SH-SY5Y (cell line): ENCODE data around the gene NXPH4.

ENCODE experiments used
- GATA2 ChIP-seq: IDR thresholded peaks from 2 replicates; pipeline ENCODE4 v1.6.1; 2011; ENCODE audit warnings: mild to moderate bottlenecking, low read depth, low read length
- GATA3 ChIP-seq: IDR thresholded peaks from 2 replicates; pipeline ENCODE4 v1.6.1; 2011; ENCODE audit warnings: low read depth, mild to moderate bottlenecking, low read length, moderate library complexity

Gene NXPH4

GRCh38 chr12:57234571-57235016, 18.0 kb downstream of the NXPH4 start:
- TF ChIP-seq GATA3 (no peak), GATA2 (no peak)

GRCh38 chr12:57235017-57235727, 18.6 kb downstream of the NXPH4 start:
- no peak for TF ChIP-seq GATA2
- TF ChIP-seq GATA3 = no peak

GRCh38 chr12:57235728-57236131, 19.1 kb downstream of the NXPH4 start:
- TF ChIP-seq GATA3 (no peak), GATA2 (no peak)

- TF ChIP-seq GATA3 = no peak
- no peak for TF ChIP-seq GATA2
Observed at GRCh38 chr12:57236201-57236924, 19.8 kb downstream of the NXPH4 start.

GRCh38 chr12:57236925-57237595, 20.5 kb downstream of the NXPH4 start:
- TF ChIP-seq GATA3 = no peak
- no peak for TF ChIP-seq GATA2

GRCh38 chr12:57237596-57237931, 21.0 kb downstream of the NXPH4 start:
- TF ChIP-seq GATA3 (no peak), GATA2 (no peak)

- no peak for TF ChIP-seq GATA2
- TF ChIP-seq GATA3 = no peak
Observed at GRCh38 chr12:57237932-57238853, 21.6 kb downstream of the NXPH4 start.

- no peak for TF ChIP-seq GATA3
- TF ChIP-seq GATA2 = no peak
Observed at GRCh38 chr12:57238854-57239554, 22.4 kb downstream of the NXPH4 start.

- TF ChIP-seq GATA2 (no peak), GATA3 (no peak)
Observed at GRCh38 chr12:57239587-57240065, 23.0 kb downstream of the NXPH4 start.

- TF ChIP-seq GATA2 = peak; percentile 73
- no peak for TF ChIP-seq GATA3
Observed at GRCh38 chr12:57240066-57240921, 23.7 kb downstream of the NXPH4 start.

- TF ChIP-seq GATA3 = no peak
Observed at GRCh38 chr12:57240926-57241401, 24.4 kb downstream of the NXPH4 start.
